Renal cortex interstitium (tissue), 11 donors: Measurements from ENCODE around the gene LIPM. TPM values are rescaled to one million over a fixed set of nuclear protein-coding genes. Genes with fewer than 3 reads are reported as not detected.
"Not testable (repeated sequence)": the region's sequence is repeated elsewhere in the genome, so short reads cannot be mapped to it uniquely, and the experiment has no call there.

ENCODE experiments used
- DNase-seq, 11 donors: peaks; one replicate each; pipeline ENCODE4 v3.0.0-alpha.2; 2013; ENCODE audit warnings: low read depth in 9 of 11, low spot score in 4 of 11; ENCODE audit errors: extremely low read depth in 1 of 11
- polyA plus RNA-seq, 3 donors: library from polyadenylated mRNA; unstranded; fragments of 120-200 nt; gene quantifications; one replicate each; pipeline ENCODE4 v1.2.1, GENCODE V29; 2013; ENCODE audit not compliant: insufficient read length in 3 of 3

The LIPM gene
- polyA plus RNA-seq, 3 donors: not detected

- DNase-seq: peak; percentile 69 to 86 (median 75)
Observed at GRCh38 chr10:88835096-88835909, 32.8 kb downstream of the LIPM start.

GRCh38 chr10:88835910-88836221 is 33.3 kb downstream of the LIPM start:
- DNase-seq: no peak

GRCh38 chr10:88837632-88838031 is 35.1 kb downstream of the LIPM start:
- DNase-seq: not testable (repeated sequence)

GRCh38 chr10:88838766-88839350 is 36.3 kb downstream of the LIPM start:
- DNase-seq: no peak

GRCh38 chr10:88840104-88840503 is 37.6 kb downstream of the LIPM start:
- no peak for DNase-seq

DNA sequence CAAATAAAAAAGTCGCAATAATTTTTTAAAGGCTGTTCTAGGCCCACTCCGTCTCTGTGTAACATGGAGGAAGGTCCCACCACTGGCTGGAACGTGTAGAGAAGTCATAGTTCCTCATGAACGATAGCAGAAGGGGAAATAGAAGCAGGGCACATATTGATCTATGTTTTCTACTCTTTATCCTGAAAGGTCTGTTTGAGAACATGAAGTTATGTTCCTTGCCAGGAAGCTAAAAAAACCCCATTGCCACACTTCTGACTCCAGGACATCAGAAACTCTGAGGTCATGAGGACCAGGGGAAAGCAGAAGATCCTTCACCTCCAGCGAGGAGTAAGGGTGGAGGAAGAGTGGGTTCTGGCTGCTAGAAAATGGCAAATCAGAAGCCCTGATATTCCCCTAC is 38.4 kb downstream of the LIPM start:
- DNase-seq: no peak

GRCh38 chr10:88841316-88842111 is 39.0 kb downstream of the LIPM start:
- no peak for DNase-seq

GRCh38 chr10:88843171-88843570 is 40.6 kb downstream of the LIPM start:
- no peak for DNase-seq

DNA sequence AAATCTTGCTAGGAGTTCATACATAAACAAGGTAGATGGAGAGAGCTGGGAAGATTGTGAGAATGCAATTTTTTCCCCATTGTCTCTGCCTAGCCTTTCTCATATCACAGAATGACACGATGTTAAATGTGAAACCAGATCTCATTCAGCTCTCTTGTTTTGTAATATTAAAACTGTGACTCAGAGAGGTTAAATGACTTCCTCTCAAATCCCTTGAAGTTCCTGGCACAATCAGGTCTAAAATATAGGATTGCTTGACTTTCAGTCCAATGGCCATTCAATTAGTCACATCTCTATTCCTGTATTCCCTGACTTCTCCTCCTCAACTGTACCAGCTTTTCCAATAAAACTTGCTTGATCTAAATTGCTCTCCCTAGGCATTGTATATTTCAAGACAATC is 46.0 kb downstream of the LIPM start:
- DNase-seq: no peak

DNA sequence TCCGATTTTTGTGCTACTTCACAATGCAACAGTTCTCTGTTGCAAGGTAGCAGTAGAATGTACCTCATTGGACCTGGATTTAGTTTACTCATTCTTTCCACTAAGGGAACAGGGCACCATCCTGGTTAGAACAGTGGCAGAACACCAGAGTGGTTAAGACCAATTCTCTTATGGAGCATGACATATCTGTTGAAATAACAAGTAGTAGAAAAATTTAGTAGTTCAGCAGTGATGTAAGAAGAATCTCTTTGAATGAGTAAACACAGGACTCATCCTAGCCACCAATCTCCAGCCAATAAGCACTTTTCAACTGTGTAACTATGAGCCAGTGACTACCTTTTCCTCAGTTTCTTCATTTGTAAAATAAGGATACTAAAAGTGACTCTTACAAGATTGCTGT is 46.7 kb downstream of the LIPM start:
- DNase-seq: no peak

GRCh38 chr10:88850712-88851111 is 48.2 kb downstream of the LIPM start:
- no peak for DNase-seq

- DNase-seq: peak in 4 of 11 donors; percentile 8 to 22 (median 12)
Observed at GRCh38 chr10:88851706-88852105, 49.2 kb downstream of the LIPM start, which contains the start of gene ANKRD22. ANKRD22 (minus strand) TSS chr10:88851844; CDS start chr10:88851607, 237 bp downstream.

DNA sequence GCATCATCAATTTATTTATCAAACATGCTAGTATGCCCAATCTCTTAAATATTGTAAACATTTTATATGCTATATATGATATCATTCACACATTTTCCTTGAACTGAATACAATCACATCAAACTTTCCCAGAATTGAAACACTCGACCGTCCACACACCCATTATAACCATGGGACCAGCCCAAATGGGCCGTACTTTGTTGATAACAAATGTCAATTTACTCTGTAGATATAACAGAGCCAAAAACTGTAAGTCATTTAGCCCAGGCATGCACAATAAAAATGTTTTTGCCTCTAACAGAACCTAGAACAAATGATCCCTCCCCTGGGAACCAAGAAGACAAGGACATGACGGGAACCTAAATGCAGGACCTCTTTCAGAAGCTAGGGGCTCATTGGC is 49.8 kb downstream of the LIPM start:
- no peak for DNase-seq

- no peak for DNase-seq
Observed at GRCh38 chr10:88853155-88853881, 50.8 kb downstream of the LIPM start.

- no peak for DNase-seq
Observed at GRCh38 chr10:88854684-88855083, 52.2 kb downstream of the LIPM start.

DNA sequence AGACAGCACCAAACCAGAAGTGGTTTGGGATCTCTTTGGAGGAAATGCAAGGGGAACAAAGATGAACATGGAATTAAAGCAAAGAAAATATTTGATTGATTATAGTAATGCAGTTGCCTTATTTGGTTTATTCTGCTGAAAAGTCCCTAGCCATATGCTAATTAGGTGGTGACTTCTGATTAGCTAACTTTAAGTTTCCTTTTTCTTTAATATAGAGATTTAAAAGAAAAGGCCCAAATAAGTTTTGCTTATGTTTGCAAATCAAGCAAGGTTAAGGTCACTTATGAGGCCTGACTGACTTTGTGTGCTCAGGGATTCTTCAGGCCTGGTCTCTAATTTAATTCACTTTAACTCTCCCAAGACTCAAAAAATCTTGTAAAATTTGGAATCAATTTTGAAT is 55.3 kb downstream of the LIPM start:
- no peak for DNase-seq

- no peak for DNase-seq
Observed at GRCh38 chr10:88858491-88858890, 56.0 kb downstream of the LIPM start.

- no peak for DNase-seq
Observed at GRCh38 chr10:88861036-88861435, 58.5 kb downstream of the LIPM start.

- no peak for DNase-seq
Observed at GRCh38 chr10:88865281-88865876, 62.8 kb downstream of the LIPM start.
